ENCODE measurements around the gene ACAA2. TPM values are rescaled to one million over a fixed set of nuclear protein-coding genes. Genes with fewer than 3 reads are reported as not detected.

ACAA2 gene
- total and polyA plus RNA-seq, 2 of the 8 experiments (the other 6 are each of a cell fraction or from before 2014, with no cell fraction given) = 63.4 to 151 TPM

DNA sequence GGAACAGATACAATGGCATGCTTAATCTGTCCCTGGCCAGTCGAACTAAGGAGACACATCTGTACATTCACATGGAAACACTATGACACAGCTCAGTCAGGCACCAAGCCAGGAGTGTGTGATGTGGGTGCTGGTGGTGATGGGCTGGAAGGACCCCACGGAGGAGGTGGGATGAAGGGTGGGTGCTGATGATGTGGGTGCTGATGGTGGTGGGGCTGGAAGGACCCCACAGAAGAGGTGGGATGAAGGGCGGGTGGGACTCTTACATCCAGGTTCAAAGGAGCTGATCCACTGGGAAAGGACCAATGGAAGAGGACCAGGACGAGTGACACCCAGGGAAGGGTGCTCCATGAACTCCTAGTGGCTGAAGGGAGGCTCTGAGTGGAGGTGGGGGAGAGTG lies 34.8 kb upstream of the ACAA2 start:
- H3K23me2 ChIP-seq (ENCODE audit: low read depth, low read length) = no peaks in the 10 kb centered on the region; the same call in 1 of the 2 replicates
- peak overlapping the region; percentile 6; the same call in 1 of the 2 replicates for H2BK20ac ChIP-seq (ENCODE audit: low read length)
- H4K20me1 ChIP-seq (replicated peaks in 1 of 2; ENCODE audit: control insufficient read depth in 1 of 2, insufficient read depth in 2 of 2, low read length in 2 of 2) = peaks cover 0 to 2% of the 10 kb centered on the region in 2 experiments
- no peaks in the 10 kb centered on the region for H3K79me1 ChIP-seq (ENCODE audit: low read depth, low read length)
- no peaks in the 10 kb centered on the region; a peak in 1 of 7 replicates for H3K27me3 ChIP-seq (replicated peaks in 1 of 4; ENCODE audit: control insufficient read depth in 3 of 4, extremely low read depth in 1 of 4, insufficient read depth in 3 of 4, low read length in 3 of 4)
- ChIA-PET POLR2A (ENCODE audit: partially characterized antibody) (interaction anchor here (0.9 kb wide), 1 partner anchor 10 kb away, joined by 3 read pairs; no protein-coding TSS in a partner anchor), CTCF (ENCODE audit: partially characterized antibody) (interaction anchor here (0.5 to 14.2 kb wide), 3 partner anchors 12 to 434 kb away, joined by 3 to 157 read pairs (median 3); no protein-coding TSS in a partner anchor)
- no peak overlapping the region for H2BK15ac ChIP-seq (ENCODE audit: low read length)
- no peak overlapping the region for H3K27ac ChIP-seq (ENCODE audit: low read depth, low read length)
- H4K8ac ChIP-seq (ENCODE audit: extremely low read depth, insufficient read depth, low read length) = no peak overlapping the region
- peaks cover 0 to 25% (median 9%) of the 10 kb centered on the region in 4 experiments; a peak in 5 of 7 replicates for H3K4me1 ChIP-seq (replicated peaks in 1 of 4; ENCODE audit: control insufficient read depth in 3 of 4, insufficient read depth in 4 of 4, low read length in 3 of 4)
- H4K91ac ChIP-seq (replicated peaks; ENCODE audit: insufficient read length, low read length) = no peak overlapping the region
- no peak overlapping the region for H2AFZ ChIP-seq (ENCODE audit: low read length)
- no peak overlapping the region for H3K4ac ChIP-seq (replicated peaks; ENCODE audit: insufficient read length, low read depth, low read length)
- no peak overlapping the region for H3K56ac ChIP-seq (replicated peaks; ENCODE audit: insufficient read length, low read depth, low read length)
- peak overlapping the region; percentile 29; the same call in 1 of the 2 replicates for H2BK12ac ChIP-seq (ENCODE audit: low read depth, low read length)
- H2AK5ac ChIP-seq (ENCODE audit: low read depth, low read length) = no peak overlapping the region
- H2BK5ac ChIP-seq (ENCODE audit: low read depth, low read length) = no peak overlapping the region
- DNase-seq (ENCODE audit: low read depth in 1 of 2, low spot score in 2 of 2) = no peak
- H3K9ac ChIP-seq (replicated peaks in 1 of 4; ENCODE audit: extremely low read depth in 1 of 4, low read depth in 3 of 4, low read length in 3 of 4) = no peak overlapping the region
- no peak overlapping the region for H3K4me3 ChIP-seq (ENCODE audit: extremely low read depth in 1 of 4, insufficient read depth in 2 of 4, low read depth in 3 of 4, low read length in 4 of 4)
- no peak for FAIRE-seq
- no peaks in the 10 kb centered on the region for H3K9me3 ChIP-seq (ENCODE audit: insufficient read depth in 2 of 2, low read depth in 1 of 2, low read length in 1 of 2)
- H3K36me3 ChIP-seq (ENCODE audit: control insufficient read depth in 2 of 4, insufficient read depth in 4 of 4, low read length in 3 of 4) = no peaks in the 10 kb centered on the region
- H2BK120ac ChIP-seq (replicated peaks; ENCODE audit: low read depth, low read length) = no peak overlapping the region
- no peak overlapping the region for H3K18ac ChIP-seq (ENCODE audit: extremely low read depth, low read length)
- no peak overlapping the region for H3K4me2 ChIP-seq (ENCODE audit: insufficient read depth in 1 of 2, low read depth in 2 of 2, low read length in 2 of 2)
- H3K14ac ChIP-seq (ENCODE audit: insufficient read length) = no peak overlapping the region
- 82% methylated on average over 3 of the region's 4 CpGs; no CpG with 5 or more reads in 1 of the 2 experiments for WGBS, 2 experiments (ENCODE audit: extremely low coverage in 1 of 2, insufficient coverage in 1 of 2, insufficient read length in 1 of 2, insufficient replicate concordance in 2 of 2, low coverage in 1 of 2, low lambda C conversion rate in 2 of 2, missing lambda C conversion rate in 1 of 2)
- H4K5ac ChIP-seq (ENCODE audit: insufficient read length, low read depth, low read length) = no peak overlapping the region
- H3K23ac ChIP-seq (ENCODE audit: insufficient read length) = no peak overlapping the region
- no peaks in the 10 kb centered on the region for H3K79me2 ChIP-seq (ENCODE audit: control insufficient read depth in 1 of 2, insufficient read depth in 2 of 2, low read length in 2 of 2)
- TF ChIP-seq SIRT6 (IDR thresholded peaks at IDR 0.05; ENCODE audit: low read length) (no peak), NRF1 (IDR thresholded peaks at IDR 0.05; ENCODE audit: low read depth, low read length) (no peak), TBP (IDR thresholded peaks at IDR 0.05; ENCODE audit: low read depth, low read length) (no peak), GABPA (IDR thresholded peaks at IDR 0.05; ENCODE audit: borderline replicate concordance, insufficient read depth, low read length) (no peak), TEAD4 (IDR thresholded peaks at IDR 0.05; ENCODE audit: low read depth, low read length) (no peak), SAP30 (IDR thresholded peaks at IDR 0.05; ENCODE audit: insufficient read depth, insufficient replicate concordance, low read length) (no peak), RAD21 (IDR thresholded peaks at IDR 0.05 in 1 of 2, conservative IDR thresholded peaks at IDR 0.05 in 1 of 2; ENCODE audit: low read depth in 2 of 2, low read length in 2 of 2) (no peak), FOSL1 (IDR thresholded peaks at IDR 0.05; ENCODE audit: insufficient read depth, low read depth, low read length) (no peak)
- TF ChIP-seq, protein P1, sequence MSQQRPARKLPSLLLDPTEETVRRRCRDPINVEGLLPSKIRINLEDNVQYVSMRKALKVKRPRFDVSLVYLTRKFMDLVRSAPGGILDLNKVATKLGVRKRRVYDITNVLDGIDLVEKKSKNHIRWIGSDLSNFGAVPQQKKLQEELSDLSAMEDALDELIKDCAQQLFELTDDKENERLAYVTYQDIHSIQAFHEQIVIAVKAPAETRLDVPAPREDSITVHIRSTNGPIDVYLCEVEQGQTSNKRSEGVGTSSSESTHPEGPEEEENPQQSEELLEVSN (IDR thresholded peaks at IDR 0.05) = no peak
- TF ChIP-seq, protein P2, sequence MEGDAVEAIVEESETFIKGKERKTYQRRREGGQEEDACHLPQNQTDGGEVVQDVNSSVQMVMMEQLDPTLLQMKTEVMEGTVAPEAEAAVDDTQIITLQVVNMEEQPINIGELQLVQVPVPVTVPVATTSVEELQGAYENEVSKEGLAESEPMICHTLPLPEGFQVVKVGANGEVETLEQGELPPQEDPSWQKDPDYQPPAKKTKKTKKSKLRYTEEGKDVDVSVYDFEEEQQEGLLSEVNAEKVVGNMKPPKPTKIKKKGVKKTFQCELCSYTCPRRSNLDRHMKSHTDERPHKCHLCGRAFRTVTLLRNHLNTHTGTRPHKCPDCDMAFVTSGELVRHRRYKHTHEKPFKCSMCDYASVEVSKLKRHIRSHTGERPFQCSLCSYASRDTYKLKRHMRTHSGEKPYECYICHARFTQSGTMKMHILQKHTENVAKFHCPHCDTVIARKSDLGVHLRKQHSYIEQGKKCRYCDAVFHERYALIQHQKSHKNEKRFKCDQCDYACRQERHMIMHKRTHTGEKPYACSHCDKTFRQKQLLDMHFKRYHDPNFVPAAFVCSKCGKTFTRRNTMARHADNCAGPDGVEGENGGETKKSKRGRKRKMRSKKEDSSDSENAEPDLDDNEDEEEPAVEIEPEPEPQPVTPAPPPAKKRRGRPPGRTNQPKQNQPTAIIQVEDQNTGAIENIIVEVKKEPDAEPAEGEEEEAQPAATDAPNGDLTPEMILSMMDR (IDR thresholded peaks at IDR 0.05; ENCODE audit: control extremely low read depth in 1 of 3, insufficient read depth in 1 of 3, low read depth in 1 of 3, low read length in 3 of 3) = no peak
